Measurements from ENCODE around the gene SLC23A2.
"Not testable (repeated sequence)": the region's sequence is repeated elsewhere in the genome, so short reads cannot be mapped to it uniquely, and the experiment has no call there.

Gene SLC23A2

GRCh38 chr20:5001174-5002076, at the start of gene SLC23A2:
SLC23A2 (minus strand) TSS chr20:5001510; CDS start chr20:4932562, 68,948 bp downstream.
- DNase-seq, result no peak

GRCh38 chr20:5046656-5047339, 45.5 kb upstream of the SLC23A2 start:
- DNase-seq, result no peak

- no peak for DNase-seq
These were observed 44.6 kb upstream of the SLC23A2 start for GRCh38 chr20:5045906-5046305.

- DNase-seq, result no peak
These were observed 42.8 kb upstream of the SLC23A2 start for GRCh38 chr20:5044075-5044620.

- no peak for DNase-seq
These were observed 40.1 kb upstream of the SLC23A2 start for GRCh38 chr20:5041433-5041832.

- DNase-seq, result no peak
These were observed 39.0 kb upstream of the SLC23A2 start for GRCh38 chr20:5040345-5040744.

- DNase-seq, result no peak
These were observed 38.6 kb upstream of the SLC23A2 start for GRCh38 chr20:5039889-5040288.

GRCh38 chr20:5039255-5039657, 37.9 kb upstream of the SLC23A2 start:
- no peak for DNase-seq

- DNase-seq, result no peak
These were observed 35.5 kb upstream of the SLC23A2 start for GRCh38 chr20:5036828-5037227.

GRCh38 chr20:5035518-5035917, 34.2 kb upstream of the SLC23A2 start:
- DNase-seq, result not testable (repeated sequence)

GRCh38 chr20:5033566-5033965, 32.3 kb upstream of the SLC23A2 start:
- peak; percentile 17 for DNase-seq

GRCh38 chr20:5031701-5032100, 30.4 kb upstream of the SLC23A2 start:
- DNase-seq, result not testable (repeated sequence)

GRCh38 chr20:5031206-5031557, 29.9 kb upstream of the SLC23A2 start:
- DNase-seq, result no peak

- DNase-seq, result no peak
These were observed 29.3 kb upstream of the SLC23A2 start for GRCh38 chr20:5030348-5031205.

GRCh38 chr20:5028258-5029059, 27.1 kb upstream of the SLC23A2 start:
- DNase-seq, result not testable (repeated sequence)

GRCh38 chr20:5024982-5025381, 23.7 kb upstream of the SLC23A2 start:
- no peak for DNase-seq

- peak; percentile 78 for DNase-seq
These were observed 22.8 kb upstream of the SLC23A2 start for GRCh38 chr20:5024103-5024502.

GRCh38 chr20:5023171-5023570, 21.9 kb upstream of the SLC23A2 start:
- DNase-seq, result not testable (repeated sequence)

- DNase-seq, result no peak
These were observed 19.4 kb upstream of the SLC23A2 start for GRCh38 chr20:5020760-5021159.

- DNase-seq, result no peak
These were observed 12.6 kb upstream of the SLC23A2 start for GRCh38 chr20:5013682-5014447.

- DNase-seq, result no peak
These were observed 7.4 kb upstream of the SLC23A2 start for GRCh38 chr20:5008759-5009158.

All from HCEC 1CT (cell line).